Pons (tissue), 1 donor: Measurements from ENCODE around the gene NARF.
"Not testable (repeated sequence)": the region's sequence is repeated elsewhere in the genome, so short reads cannot be mapped to it uniquely, and the experiment has no call there.

Experiments
- DNase-seq: peaks from one replicate; pipeline ENCODE4 v3.0.0-alpha.2; 2016; ENCODE audit warnings: low spot score

Gene NARF

DNA sequence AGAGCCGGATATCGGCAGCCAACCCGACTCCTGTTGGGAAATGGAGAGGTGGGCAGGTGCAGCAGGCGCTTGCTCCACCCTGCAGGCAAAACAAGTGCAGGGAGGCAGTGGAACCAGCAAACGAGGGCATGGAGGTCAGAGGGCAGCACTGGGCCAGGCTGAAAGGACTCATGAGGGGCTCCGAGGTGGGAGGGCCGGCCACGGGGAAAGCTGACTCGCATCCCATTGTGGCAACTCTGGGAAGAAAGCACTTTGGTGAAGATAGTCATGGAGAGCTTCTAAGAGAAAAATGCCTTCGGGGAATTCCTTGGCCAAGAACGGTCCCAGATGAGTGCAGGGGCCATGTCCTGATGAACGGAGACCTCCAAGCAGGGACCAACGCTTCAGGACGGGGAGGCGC is 12.4 kb upstream of the NARF start:
- no peak for DNase-seq

DNA sequence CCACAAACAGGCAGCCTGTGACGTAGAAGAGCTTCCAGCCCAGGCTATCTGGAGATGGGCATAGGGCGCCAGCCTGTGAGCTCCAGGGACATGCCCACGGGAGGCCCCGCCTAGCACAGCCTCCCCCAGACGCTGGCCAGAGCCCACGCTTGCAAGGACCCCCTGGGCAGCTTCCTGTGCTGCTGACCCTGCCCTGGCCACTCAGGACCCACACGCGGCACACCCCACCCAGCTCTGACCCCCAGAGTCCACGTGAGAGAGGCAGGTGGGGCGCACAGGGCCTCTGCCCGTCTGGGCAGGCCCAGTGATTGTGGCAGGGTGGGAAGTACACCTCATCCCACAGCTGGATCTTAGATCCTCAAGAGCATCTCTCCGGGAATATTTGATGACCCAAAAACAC is 11.9 kb upstream of the NARF start:
- no peak for DNase-seq

DNA sequence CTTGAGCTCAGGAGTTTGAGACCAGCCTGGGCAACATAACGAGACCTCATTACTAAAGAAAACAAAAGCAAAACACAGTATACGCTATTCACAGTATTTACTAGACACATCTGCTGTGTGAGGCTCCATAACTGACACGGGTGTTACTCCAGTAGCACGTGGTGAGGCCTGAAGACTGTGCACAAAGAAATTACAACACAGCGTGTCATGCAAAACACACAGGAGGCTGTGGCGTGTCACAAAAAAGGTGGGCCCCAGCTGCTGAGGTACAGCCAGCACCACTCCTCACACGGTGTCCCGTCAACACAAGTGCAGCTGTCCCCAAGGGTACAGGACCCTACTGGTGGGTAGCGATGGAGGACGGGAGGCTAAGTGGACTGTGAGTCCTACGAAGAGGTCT is 10.7 kb upstream of the NARF start:
- no peak for DNase-seq

DNA sequence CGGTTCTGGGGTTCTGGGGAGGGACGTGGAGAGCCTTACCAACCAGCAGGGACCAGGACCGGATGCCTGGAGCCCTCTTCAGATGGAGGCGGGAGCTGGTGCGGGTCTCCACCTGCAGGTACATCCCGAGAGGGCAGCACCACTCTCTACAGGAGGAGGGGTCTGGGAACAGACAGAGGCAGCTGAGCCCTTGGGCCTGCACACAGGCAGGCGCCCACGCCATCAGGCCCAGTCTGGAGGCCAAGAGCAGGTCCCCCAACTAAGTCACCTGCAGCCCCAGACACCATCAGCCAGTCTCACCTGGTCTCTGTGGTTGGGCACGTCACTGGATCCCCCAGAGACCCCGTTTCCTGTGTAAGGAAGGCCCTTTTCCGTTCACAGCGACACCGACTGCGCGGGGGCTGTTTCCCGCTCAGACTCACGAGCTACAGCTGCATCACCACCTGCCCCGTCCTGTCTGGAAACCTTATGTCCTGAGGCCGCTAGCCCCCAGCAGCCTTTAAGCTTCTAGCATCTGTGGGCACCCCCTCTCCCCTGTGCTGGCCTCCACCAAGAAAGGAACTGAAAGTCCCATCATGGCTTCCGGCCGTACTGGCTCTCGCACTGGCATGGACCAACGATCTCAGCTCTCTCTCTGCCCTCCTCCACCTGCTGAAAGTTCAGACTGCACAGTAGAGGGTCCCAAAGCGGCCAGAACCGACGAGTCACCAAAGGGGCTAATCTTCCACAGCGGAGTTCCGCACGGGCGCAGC is 9.2 kb upstream of the NARF start:
- DNase-seq = no peak

DNA sequence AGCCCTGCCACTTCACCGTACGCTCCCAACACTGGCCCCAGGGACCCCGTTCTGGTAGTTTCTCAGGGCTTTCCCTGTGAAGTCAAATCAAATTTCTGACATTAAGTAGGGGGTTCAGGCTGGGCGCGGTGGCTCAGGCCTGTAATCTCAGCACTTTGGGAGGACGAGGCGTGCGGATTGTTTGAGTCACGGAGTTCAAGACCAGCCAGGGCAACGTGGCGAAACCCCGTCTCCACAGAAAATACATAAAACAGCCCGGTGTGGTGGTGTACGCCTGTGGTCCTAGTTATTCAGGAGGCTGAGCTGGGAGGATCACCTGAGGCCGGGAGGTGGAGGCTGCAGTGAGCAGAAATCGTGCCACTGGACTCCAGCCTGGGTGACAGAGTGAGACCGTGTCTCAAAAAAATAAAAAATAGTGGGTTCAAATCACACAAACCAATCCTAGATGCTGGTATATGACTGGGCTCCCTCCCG is 8.6 kb upstream of the NARF start:
- no peak for DNase-seq

DNA sequence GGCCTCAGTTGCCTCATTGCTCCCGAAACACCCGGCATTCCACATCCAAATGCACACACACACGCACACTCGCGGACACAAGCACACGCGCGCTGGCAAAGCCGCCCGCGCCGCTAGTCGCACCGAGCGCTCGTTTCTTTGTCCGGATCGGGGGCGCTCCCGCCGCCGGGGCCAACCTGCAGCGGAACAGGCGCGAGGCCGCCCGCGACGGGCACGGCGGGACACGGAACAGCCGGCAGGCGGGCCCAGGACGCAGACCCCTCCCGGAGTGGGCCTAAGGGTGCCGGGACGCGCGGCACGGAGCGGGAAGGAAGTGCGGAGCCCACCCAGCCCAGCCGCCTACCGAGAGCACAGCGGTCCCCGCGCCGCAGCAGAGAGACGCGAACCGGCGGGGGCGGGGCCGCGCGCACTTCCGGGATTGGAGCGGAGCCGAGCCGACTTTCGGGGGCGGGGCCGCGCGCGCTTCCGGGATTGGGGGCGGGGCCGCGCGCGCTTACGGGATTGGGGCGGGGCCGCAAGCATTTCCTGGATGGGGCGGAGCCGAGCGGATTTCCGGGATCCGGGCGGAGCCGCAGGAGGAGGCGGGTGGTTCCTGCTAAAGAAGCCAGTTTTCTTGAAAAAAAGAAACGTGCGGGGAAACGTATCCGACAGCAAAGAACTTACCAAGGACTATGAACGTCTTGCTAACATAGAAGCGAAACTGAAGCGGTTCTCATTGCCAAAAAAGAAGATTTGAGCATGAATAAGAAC is 8.0 kb upstream of the NARF start, which contains the start of gene CYBC1:
TSS of gene CYBC1 (minus strand) at position 396 of the 750 bp plus-strand sequence. CDS start 1,498 bp downstream, outside the sequence.
- DNase-seq = peak; percentile 83

DNA sequence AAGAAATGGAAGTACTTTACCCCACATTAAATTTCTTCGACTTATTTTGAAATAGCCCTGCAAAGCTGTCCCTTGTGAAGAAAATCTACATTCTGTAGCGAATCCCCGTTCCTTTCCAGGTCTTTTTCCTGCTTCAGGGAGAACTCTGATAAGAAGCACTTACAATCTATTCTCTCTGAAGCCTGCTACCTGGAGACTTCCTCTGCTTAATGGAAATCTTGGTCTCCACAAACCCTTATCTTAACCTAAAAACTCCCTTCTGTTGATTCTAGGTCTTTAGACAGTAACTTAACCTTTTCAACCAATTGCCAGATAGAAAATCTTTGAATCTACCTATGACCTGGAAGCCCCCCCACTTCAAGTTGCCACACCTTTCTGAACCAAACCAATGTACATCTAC is 6.4 kb upstream of the NARF start:
- no peak for DNase-seq

DNA sequence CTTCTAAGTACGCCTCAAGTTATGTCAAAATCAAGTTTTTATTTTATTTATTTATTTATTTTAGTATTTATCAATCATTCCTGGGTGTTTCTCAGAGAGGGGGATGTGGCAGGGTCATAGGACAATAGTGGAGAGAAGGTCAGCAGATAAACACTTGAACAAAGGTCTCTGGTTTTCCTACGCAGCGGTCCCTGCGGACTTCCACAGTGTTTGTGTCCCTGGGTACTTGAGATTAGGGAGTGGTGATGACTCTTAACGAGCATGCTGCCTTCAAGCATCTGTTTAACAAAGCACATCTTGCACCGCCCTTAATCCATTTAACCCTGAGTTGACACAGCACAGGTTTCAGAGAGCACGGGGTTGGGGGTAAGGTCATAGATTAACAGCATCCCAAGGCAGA is 5.4 kb upstream of the NARF start:
- not testable (repeated sequence) for DNase-seq

DNA sequence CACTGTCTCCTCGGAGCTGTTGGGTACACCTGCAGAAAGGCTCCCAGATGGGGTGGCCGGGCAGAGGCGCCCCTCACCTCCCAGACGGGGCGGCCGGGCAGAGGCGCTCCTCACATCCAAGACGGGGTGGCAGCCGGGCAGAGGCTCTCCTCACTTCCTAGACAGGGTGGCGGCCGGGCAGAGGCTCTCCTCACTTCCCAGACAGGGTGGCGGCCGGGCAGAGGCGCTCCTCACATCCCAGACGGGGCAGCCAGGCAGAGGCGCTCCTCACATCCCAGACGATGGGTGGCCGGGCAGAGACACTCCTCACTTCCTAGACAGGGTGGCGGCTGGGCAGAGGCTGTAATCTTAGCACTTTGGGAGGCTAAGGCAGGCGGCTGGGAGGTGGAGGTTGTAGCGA is 4.8 kb upstream of the NARF start:
- not testable (repeated sequence) for DNase-seq

DNA sequence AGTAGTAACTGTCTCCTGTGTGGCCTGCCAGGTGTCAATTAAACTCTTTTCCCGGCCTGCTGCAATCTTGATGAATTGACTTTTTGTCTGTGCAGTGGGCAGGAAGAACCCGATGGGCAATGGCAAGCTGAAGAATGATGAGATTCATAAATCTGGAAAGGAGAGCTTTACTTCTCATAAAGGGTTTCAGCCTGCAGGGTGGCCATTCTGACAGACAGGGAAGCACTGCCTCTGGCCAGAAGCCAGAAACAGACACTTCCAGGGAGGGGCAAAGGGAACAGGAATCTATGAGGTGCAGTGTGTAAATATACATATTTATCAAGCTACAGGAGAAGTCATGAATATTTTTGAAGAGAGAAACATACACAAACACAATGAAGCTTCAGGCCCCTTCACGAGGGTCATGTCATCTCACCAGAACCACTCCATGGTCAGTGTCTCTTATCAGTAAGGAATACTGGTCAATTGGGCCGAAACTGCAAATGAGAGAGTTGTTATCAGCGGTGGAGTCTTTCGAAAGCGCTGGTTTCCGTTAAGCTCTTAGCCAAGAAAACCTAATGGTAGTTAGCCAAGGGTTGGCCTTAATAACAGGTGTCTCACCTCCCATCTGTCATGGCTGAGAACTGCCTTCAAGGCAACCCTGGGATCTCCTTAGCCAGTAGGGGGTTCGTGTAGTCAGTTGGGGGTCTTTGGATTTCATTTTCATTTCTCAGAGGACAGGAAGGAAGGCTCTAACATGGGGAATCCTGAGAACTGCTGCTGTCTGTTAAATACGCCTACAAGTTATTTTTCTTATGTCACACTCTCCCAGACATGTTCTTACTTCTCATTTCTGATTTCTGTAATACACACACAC is 1.2 kb upstream of the NARF start:
- DNase-seq = peak; percentile 48

DNA sequence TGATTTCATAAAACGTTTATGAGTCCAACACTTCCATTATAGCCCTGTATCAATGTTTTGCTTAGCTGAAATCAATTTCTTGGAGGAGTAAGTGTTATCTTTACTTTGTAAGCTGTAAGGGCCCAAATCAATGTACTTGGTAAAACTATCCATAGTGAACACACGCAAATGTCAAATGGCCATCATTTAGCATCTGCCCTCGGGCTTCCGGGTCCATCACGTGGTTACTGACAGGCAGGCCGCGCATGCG is 687 bp upstream of the NARF start:
- DNase-seq = peak; percentile 95

DNA sequence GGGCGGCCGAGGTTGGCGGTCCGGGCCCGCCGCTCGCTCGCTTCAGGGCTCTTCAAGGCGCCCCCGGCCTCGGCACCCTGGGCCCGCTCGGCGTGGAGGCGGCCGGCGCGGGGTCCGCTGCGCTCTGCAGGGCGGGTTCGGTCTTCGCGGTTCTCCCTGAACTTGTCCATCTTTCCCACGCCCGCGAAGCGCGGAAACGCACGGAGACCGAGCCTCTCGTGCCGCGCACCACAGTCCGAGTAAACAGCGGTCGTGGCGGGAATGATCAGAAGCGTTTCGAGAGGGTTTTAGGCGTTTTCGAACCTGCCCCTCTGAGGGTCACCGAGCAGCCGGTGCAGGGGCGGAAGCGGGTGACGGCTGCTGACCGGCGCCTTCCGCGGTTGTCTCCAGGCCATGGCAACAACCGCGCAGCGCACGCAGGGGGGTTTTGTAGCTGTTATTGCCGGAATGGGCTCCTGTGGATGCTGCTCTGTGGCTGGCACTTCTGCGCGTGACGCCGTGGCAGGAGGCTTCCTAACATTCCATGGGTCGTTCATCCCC is 414 bp downstream of the NARF start:
- no peak for DNase-seq

DNA sequence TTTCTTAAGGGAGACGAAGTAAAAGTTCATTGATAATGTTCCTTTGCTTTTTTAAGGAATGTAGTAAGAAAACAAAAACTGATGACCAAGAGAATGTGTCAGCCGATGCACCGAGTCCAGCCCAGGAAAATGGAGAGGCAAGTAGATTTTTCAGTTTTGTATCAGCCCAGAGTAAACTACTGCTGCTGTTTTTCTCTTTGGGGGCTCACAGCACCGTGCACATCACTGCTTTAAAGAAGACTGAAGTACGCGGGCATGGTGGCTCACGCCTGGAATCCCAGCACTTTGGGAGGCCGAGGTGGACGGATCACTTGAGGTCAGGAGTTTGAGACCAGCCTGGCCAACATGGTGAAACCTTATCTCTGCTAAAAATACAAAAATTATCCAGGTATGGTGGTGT is 1.4 kb downstream of the NARF start:
- not testable (repeated sequence) for DNase-seq

DNA sequence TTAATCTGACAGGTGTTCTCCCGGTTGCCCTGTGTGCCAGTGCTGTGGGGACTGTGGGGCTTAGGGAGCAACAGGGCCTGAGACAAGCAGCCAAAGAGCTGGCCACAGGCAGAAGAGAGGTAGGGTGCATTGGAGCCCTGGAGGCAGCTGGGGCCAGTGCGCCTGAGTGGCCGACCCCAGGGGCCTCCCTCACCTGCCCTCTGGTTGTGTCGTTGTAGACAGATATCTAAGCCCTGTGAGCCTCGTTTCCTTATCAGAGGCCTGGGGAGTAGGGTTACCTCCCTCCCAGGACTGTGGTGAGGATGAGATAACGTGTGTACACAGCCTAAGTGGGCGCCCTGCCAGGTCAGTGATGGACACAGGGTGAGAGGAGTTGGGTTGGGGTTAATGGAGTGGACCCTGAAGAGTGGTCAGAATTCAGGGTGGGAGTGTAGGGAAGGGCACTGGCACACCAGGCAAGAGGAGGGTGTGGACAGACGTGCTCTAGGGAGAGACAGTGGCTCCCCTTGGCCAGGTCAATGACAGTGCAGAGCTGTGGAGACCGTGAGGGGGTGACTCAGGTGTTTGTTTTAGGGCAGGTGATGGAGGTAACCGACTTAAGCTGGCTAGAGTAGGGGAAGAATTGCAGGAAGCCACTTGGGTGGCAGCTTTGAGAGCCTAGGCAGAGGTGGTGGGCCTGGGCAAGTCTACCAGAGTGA is 3.4 kb downstream of the NARF start:
- DNase-seq = no peak

DNA sequence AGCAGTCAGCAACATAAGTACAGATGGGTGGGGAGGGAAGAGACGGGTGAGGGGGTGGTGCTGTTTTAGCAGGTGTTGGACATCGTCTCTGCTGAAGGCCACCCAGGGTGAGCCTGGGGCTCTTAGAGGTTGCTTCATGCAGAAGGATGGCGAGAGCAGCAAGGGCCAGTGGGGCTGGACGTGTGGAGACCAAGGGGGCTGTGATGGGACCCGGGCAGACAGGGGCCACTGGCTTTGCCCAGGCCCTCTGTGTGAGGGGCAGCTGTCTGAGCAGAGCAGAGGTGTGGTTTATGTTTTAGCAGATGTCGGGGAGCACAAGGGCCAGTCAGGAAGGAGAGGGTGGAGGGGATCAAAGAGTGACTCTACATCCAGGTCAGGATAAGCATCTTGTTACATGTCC is 4.8 kb downstream of the NARF start:
- DNase-seq = no peak

DNA sequence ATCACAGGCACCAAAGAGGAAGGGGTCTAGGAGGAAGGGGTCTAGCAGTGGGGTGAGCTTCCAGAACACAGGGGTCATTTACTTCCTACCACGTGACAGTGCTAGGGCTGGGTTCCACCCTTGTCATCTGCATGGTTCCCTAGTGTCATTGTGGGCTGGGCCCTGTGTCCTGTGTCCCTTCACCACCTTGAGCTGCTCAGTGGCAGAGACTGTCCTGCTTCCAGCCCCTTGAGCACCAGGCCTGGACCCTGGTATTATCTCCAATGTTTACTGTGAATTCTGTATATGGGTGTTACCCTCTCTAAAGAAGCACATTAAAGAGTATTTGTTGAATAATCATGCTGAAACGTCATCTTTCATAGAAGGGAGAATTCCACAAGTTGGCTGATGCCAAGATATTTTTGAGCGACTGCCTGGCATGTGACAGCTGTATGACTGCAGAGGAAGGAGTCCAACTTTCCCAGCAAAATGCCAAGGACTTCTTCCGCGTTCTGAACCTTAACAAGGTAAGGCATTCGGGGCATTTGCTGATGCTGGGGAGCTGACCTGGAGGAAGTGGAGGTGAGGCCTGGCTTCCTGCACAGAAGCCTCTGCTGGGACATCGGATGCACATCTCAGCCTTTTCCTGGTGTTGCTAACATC is 5.5 kb downstream of the NARF start:
- DNase-seq = no peak

DNA sequence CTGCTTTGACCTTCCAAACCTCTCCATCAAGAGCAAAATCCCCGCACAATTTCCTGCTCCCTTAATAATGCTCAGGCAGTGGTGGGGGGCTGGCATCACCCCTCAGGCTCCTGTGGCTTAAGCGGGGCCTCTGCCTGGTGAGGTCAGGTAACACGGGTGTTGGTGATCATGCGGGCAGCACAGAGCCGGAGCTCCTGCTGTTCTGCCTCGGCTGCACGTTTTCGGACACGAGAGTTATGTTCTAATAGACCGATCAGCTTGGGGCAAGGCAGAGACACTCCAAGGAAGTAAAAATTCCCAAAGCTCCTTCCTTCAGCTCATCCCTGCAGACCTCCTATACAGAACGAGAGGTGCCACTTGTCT is 6.0 kb downstream of the NARF start:
- DNase-seq = no peak

DNA sequence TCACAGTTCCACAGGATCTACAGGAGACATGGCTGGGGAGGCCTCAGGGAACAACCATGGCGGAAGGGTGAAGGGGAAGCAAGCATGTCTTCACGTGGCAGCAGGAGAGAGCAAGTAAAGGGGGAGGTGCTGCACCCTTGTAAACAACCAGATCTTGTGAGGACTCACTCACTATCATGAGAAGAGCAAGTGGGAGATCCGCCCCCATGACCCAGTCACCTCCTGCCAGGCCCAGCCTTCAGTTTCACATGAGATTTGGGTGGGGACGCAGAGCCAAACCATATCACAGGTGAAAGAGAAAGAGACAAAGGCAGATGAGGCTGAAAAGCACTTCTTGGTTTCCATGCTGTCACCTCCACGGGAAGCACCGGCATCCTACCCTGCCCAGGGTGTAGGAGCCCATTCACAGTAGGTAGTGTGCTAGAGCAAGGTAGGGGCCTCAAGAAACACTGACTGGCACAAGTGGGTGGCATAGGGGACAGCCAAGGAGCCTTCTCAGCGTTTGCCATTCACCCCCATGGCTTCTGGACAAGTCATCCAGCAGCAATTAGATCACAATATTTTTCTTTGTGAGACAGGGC is 6.6 kb downstream of the NARF start:
- no peak for DNase-seq

DNA sequence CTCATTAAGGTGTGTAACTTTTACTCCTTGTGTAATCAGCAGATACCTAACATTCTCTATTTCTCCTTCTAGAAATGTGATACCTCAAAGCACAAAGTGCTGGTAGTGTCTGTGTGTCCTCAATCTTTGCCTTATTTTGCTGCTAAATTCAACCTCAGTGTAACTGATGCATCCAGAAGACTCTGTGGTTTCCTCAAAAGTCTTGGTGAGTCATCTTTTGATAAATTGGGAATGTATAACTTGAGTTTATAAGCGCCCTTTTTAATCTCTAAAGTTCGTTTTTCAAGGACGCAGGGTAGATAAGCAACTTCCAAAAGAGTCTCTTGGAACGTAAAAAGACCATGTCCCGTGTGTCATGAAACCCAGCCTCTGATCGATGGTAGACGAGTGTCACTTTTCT is 10.2 kb downstream of the NARF start:
- DNase-seq = no peak

DNA sequence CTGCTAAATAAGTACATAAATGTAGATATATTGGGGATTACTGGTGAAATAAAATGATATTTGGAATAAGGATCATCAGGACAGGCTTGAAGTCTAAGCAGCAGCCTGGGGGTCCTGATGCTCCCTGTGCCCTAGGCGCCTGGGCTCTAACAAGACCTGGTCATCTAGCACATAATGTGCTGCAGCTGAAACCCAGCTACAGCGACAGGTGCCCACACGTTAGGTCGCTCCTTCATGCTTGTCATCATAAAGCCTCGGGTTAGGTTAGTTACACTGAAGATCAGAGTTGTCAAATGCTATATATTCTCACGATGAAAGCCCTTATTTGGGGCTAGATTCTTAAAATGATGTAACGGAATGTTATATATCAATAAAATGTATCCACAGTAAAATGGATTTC is 11.5 kb downstream of the NARF start:
- no peak for DNase-seq
